HG02884 (cell line): ENCODE data around the gene TOP1.

ENCODE experiments used
- ATAC-seq: cut with Tn5 transposase; IDR thresholded peaks from one replicate; pipeline ENCODE4 v1.9.1; 2021; ENCODE audit warnings: mild to moderate bottlenecking, moderate library complexity; ENCODE audit not compliant: unreplicated experiment

The TOP1 gene

DNA sequence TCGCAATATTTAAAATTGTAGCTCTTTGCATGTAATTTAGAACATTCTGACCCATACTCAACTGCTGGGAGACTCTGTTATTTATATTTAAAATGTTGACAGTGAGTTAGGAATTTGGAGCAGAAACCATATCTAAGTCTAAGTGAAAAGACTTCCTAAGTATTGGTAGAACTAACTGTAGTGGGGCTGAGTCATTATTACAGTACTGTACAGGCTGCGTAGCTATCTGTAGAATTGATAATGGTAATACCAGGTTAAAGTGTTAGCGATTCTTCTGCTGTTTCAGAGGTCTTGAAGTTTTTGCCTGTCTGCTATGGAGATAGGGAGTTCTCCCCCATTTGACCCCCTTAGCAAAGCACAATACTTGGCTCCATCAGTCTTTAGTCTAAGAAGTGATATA is 3.6 kb downstream of the TOP1 start:
- no peak for ATAC-seq

- no peak for ATAC-seq
Observed at GRCh38 chr20:41034239-41034638, 5.6 kb downstream of the TOP1 start.

GRCh38 chr20:41035207-41035606 is 6.6 kb downstream of the TOP1 start:
- ATAC-seq: no peak

DNA sequence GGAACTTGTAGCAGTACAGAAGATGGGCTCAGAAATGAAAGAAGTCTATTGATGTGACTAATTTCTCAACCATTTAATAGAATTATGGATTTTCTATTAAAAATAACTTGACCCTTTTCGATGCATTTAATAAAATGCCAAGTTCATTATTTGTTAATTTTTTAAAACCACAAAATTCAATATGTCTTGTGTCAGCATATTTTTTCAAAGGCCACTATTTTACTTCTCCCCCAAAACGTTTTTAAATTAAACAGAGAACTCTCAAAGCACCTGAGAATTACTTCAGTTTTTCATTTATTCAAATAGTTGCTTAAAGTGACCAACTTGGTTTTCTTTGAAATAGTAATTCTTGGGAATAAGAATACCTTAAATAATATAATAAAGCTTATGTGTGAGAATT is 8.6 kb downstream of the TOP1 start:
- ATAC-seq: no peak

DNA sequence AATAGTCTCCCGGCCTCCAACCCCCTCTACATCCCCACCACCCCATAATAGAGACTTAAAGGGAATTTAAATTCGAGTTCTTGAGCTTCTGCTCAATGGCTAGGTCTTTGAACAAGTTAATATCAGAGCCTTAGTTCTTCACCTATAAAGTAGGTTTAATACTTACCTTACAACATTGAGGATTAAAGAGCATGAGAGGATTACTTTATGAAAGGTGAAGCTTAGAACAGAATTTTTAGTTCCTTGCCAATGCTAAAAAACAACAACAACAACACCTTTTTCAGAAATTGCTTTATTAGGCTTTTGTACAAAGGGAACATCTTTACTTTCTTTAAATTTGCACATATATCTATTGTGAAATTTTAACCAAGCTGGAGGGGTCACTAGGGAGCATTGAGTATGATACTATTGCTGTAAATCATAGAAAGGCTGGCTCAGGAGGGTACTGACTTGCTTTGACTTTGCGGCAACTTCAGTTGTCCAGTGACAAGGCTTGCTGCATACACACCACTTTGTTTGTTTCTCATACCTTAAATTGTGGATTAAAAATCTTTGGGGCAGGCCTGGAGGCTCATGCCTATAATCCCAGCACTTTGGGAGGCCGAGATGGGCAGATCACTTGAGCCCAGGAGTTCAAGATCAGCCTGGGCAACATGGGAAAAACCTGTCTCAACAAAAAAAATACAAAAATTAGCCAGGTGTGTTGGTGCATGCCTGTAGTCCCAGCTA is 9.7 kb downstream of the TOP1 start:
- ATAC-seq: no peak

- no peak for ATAC-seq
Observed at GRCh38 chr20:41038878-41039404, 10.3 kb downstream of the TOP1 start.

GRCh38 chr20:41040855-41041254 is 12.2 kb downstream of the TOP1 start:
- no peak for ATAC-seq

DNA sequence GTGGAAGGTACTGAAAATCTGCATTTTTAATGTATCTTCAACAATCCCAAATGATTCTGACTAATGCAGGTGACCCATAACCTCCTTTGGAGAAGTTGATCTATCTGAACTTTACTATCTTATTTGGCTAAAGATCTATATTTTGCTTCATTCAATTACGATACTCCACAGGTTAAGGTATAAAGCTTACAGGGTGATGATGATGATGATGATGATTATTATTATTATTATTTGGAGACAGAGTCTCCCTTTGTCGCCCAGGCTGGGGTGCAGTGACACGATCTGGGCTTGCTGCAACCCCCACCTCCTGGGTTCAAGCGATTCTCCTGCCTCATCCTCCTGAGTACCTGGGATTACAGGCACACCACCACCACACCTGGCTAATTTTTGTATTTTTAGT is 13.1 kb downstream of the TOP1 start:
- no peak for ATAC-seq

- ATAC-seq: no peak
Observed at GRCh38 chr20:41044409-41045062, 15.9 kb downstream of the TOP1 start.

- no peak for ATAC-seq
Observed at GRCh38 chr20:41045671-41046070, 17.0 kb downstream of the TOP1 start.

GRCh38 chr20:41046716-41047115 is 18.1 kb downstream of the TOP1 start:
- no peak for ATAC-seq

GRCh38 chr20:41047279-41047974 is 18.8 kb downstream of the TOP1 start:
- ATAC-seq: no peak

GRCh38 chr20:41047975-41048305 is 19.3 kb downstream of the TOP1 start:
- no peak for ATAC-seq

DNA sequence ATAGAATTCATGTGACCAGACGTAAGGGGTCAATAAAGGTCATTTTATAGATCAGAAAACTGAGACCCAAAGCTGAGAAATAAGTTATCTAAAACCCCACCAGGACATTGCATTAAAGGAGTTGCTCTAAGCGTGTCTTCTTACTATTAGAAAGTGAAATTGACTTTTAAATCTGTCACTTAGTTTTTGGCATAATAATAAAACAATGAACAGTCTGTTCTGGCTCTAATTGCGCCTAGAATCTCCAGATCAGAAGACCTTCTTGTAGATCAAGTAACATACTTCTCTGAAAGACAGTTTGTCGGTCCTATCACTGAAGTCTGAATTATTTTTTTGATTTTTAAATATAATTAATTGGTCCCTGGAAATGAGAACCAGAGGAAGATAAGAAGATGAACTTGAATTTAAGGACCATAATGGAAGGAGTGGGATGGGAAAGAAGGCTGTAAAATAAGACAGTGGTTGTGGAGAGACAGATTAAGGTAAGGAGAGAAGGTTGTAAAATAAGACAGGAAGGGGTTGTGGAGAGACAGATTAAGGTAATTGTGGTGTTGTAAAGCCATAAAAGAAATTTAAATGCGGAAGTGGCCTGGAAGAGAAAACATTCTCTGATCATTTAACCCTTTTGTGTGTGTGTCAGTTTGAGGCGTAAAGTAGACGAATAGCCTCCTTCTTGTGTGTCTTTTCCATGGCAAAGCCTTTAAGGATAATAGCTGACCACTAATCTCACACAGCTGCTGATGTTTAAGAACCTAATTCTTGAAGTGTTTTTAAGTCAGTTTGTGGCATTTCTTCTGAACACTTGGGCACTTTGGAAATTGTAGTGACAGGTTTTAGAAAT is 20.1 kb downstream of the TOP1 start:
- ATAC-seq: no peak

- no peak for ATAC-seq
Observed at GRCh38 chr20:41049451-41049850, 20.8 kb downstream of the TOP1 start.

GRCh38 chr20:41050361-41051008 is 21.9 kb downstream of the TOP1 start:
- no peak for ATAC-seq

DNA sequence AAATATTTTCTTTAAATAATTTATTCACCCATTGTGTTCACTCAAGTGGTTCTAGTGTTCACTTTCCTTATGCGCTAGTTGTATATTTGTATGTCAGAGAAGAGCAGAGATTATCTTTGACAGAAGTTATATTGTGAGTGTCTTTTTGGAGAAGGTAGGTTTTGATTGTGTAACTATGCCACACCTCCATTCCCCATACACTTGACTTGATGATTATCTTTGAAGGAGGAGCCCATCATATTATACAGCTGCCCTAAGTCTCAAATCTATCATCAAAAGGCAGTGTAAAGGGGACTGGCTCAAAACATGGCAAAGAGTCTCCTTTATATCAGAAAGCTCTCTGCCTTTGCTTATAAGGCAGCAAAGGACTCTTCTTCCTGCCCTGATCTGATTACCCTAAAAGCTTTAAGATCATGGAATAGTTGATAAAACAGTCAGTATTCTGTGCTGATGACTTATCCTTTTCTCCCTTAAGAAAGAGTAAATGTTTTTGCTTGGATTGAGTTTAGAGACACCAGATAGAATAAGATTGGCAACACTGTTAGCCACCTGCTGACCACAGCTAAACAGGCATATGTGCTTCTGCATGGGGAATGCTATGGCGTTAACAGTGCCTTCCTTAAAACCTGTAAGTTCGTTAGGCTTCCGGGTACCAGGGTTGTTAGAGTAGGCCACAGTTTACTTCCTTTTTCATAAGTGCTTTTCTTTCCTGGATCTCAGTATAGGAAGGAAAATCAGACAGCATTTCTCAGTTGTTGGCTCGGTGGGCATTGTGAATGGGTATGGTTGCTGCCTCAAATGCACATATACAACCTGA is 22.6 kb downstream of the TOP1 start:
- ATAC-seq: no peak

DNA sequence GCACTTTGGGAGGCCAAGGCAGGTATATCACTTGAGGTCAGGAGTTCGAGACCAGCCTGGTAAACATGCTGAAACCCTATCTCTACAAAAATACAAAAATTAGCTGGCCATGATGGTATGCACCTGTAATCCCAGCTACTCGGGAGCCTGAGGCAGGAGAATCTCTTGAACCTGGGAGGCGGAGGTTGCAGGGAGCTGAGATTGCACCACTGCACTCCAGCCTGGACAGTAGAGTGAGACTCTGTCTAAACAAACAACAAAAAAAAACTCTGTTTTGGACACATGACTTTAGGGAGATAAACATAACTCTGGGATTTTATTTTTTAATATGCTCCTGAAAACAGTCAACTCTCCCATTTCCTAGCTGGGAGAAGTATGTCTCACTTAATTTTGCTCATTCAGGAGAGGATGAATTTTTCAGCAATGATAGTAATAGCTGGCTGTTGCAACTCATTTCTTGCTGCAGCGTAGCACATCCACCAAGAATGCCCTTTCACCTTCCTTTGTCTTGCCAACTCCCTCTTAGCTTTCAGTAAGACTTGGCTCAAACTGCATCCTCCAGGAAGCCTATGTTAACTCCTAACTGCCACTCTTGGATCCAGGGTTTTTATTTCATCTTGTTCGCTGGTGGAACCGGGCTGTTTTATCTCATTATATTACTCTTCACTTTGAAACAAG is 24.3 kb downstream of the TOP1 start:
- ATAC-seq: no peak
